ENCODE results near the gene CFAP57.

The CFAP57 gene

DNA sequence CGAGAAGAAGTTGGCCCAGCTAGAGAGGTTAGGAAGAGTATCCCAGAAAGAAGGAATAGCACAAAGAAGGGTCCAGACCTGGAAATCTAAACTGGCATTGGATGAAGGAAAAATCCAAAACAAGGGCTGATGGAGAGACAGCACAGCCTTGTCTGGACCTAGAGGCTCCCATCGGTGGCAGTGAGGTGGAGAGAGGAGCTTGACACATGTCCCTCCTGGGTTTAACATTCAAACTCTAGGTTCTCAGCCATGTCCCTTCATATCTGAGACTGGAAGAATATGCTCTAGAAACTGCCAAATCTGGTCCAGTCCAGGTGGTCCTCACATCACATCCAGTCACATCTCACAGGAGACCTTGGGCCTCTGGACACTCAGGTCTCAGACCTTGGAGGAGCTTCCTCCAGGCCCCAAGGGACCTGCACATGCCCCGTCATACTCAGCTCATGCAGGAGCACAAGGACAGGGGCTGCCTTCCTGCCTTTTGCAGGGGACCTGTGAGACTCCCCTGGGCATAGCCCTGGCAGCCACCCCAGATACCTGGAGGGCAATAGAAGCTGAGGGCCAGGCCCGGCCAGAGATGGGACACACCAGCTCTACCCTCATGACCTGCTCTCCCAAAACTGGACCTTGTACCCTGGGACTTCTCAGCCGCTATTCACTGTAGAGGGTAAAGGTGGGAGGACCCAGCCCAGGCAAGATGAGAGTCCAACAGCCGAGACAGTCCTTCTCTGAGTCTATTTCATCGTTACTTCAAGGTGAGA, 105.2 kb downstream of the CFAP57 start:
- DNase-seq (ENCODE audit: low spot score): no peak

GRCh38 chr1:43279161-43279560, 107.0 kb downstream of the CFAP57 start:
- no peak for DNase-seq (ENCODE audit: low spot score)

- no peak for DNase-seq (ENCODE audit: low spot score)
Measured at GRCh38 chr1:43279666-43280065, 107.5 kb downstream of the CFAP57 start.

DNA sequence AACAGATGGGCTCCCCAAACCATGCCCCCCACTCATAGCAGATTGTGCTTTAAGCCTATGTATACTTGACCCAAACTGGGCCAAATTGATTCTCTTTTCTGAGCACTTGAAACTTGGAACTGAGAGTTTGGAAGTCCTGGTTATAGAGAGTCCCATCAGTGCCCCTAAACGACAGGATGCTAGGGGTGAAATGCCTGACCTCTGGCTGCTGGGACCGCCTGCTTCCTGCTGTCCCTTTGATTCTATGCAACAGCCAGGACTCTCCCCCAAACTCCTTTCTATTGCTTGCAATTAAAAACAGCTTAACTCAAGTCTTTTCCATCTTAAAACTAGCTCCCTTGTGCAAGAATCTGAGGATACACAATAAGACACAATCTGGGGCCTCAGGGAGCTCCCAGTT, 108.6 kb downstream of the CFAP57 start:
- DNase-seq (ENCODE audit: low spot score): no peak

GRCh38 chr1:43282220-43283195, 110.4 kb downstream of the CFAP57 start:
- no peak for DNase-seq (ENCODE audit: low spot score)

- DNase-seq (ENCODE audit: low spot score): no peak
Measured at GRCh38 chr1:43284065-43284464, 111.9 kb downstream of the CFAP57 start.

GRCh38 chr1:43284546-43285110, 112.5 kb downstream of the CFAP57 start:
- DNase-seq (ENCODE audit: low spot score): no peak

GRCh38 chr1:43285269-43285990, 113.3 kb downstream of the CFAP57 start, which contains the start of gene C1orf210:
Gene C1orf210 (minus strand): TSS chr1:43285581. CDS start chr1:43283270, 2,311 bp downstream.
- DNase-seq (ENCODE audit: low spot score): no peak

DNA sequence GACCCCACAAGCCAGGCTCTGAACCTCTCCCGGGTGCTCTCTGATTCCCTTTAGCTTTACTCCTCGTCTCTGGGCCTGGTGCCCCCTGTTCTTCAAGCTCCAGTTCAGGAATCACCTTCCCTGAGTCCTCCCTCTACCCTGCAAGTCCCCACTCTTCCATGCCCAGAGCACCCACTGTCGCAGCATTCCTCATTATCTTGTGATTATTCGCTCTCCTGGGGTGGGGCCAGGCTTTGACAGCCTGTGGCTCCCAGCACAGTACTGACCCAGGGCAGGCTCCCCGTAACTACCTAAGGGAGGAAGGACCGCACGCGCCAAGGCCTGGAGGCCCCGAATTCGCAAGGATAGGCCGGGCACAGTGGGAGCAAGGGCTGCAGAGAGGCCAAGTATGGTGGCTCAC, 114.0 kb downstream of the CFAP57 start:
- DNase-seq (ENCODE audit: low spot score): no peak

- DNase-seq (ENCODE audit: low spot score): no peak
Measured at GRCh38 chr1:43286533-43286932, 114.4 kb downstream of the CFAP57 start.

GRCh38 chr1:43288058-43288784, 116.1 kb downstream of the CFAP57 start:
- DNase-seq (ENCODE audit: low spot score): no peak

DNA sequence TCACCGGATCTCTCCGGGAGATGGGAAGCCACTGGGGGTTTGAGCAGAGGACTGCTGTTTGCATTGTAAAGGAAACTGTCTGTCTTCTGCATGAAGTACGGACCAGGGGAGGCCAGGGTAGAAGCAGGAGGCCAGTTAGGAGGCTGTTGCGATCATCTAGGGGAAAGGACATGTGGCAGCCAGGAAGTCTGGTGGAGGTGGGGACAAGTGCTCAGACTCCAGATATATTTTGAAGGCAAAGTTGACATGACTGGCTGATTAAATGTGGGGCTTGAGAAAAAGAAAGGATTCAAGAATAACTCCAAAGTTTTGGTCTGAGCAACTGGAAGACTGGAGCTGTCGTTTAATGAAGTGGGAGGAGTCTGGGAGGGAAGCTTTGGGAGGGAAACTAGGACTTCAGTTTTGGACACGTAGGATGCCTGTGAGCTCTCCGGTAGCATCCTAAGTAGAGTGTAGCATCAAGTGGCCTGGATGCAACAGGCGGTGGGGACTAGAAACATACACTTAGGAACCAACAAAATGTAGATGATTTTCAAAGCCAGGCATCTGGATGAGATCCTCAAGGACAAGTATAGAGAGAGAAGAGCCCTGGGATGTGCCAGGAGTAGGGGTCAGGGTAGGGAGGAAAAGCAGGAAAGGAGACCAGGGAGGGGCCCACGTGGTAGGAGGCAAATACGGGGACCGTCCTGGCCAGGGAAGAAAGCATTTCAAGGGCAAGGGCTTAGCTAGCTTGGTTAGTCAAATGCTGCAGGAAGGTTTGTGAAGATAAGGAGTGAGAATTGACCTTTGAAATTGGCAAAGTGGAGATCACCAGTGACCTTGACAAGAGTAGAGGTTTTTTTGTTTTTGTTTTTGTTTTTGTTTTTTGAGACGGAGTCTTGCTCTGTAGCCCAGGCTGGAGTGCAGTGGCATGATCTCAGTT, 116.9 kb downstream of the CFAP57 start:
- DNase-seq (ENCODE audit: low spot score): no peak

DNA sequence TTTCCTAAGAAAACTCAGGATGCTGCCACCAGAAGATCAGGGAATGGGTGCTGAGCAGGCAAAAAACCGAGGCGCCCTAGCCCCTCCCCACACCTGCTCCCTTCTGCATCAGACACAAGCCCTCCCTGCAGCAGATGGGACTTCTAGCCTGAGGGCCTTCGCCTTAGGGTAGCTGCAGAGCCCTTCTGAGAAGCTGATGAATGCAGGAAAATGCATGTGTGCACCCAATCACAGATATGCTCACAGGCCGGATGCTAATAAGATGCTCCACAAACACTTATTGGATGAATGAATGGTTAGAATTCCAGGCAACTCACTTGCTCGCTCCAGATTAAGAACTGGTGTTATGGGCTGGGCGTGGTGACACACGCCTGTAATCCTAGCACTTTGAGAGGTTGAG, 120.1 kb downstream of the CFAP57 start:
- DNase-seq (ENCODE audit: low spot score): no peak

DNA sequence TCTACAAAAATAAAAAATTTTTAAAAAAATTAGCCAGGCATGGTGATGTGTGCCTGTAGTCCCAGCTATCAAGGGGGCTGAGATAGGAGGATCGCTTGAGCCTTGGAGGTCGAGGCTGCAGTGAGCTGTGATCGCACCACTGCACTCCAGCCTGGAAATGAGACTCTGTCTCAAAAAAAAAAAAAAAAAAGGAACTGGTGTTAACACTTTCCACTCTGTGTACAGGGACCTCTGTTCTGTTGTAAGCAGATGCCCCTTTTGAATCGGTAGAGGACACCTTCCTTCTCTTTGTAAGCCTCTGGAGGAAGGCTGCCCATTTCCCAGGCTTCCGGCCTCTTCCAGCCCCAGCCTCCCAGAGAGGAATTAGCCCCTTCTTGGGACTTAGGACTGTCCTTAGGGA, 120.5 kb downstream of the CFAP57 start:
- DNase-seq (ENCODE audit: low spot score): no peak

GRCh38 chr1:43293176-43293575, 121.0 kb downstream of the CFAP57 start:
- no peak for DNase-seq (ENCODE audit: low spot score)

GRCh38 chr1:43293896-43294760, 122.0 kb downstream of the CFAP57 start:
- no peak for DNase-seq (ENCODE audit: low spot score)

GRCh38 chr1:43294761-43295160, 122.6 kb downstream of the CFAP57 start:
- no peak for DNase-seq (ENCODE audit: low spot score)

- DNase-seq (ENCODE audit: low spot score): no peak
Measured at GRCh38 chr1:43296207-43296606, 124.1 kb downstream of the CFAP57 start.

DNA sequence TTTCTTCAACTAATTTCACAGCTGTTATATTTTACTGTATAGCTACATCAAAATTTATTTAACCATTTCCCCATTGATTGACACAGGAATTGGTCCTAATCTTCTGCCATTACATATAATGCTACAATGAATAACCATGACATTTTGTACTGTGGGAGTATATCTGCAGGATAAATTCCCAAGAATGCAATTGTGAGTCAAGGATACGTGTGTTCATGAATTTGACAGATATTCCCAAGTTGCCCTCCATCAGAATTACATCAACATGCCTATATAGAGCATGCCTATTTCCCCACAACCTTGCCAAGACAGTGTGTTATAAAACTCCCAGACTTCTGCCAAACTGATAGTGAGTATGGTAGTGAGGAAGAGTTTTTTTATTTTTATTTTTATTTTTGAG, 125.9 kb downstream of the CFAP57 start:
- no peak for DNase-seq (ENCODE audit: low spot score)

Data from D341Med (cell line).